ENCODE data around the gene TMEM108.

Gene TMEM108

GRCh38 chr3:133053532-133053931 is 15.3 kb downstream of the TMEM108 start:
- DNase-seq (ENCODE audit: low read depth, low spot score), result no peak

GRCh38 chr3:133054586-133054985 is 16.4 kb downstream of the TMEM108 start:
- H3K27ac ChIP-seq, result no peak overlapping the region
- DNase-seq (ENCODE audit: low read depth, low spot score), result no peak

More at GRCh38 chr3:133053532-133053931, 15.3 kb downstream of the TMEM108 start:
- no peak overlapping the region for H3K27ac ChIP-seq

GRCh38 chr3:133055339-133055738 is 17.1 kb downstream of the TMEM108 start:
- no peak for DNase-seq (ENCODE audit: low read depth, low spot score)
- no peak overlapping the region for H3K27ac ChIP-seq

- H3K27ac ChIP-seq, result no peak overlapping the region
These were observed 20.1 kb downstream of the TMEM108 start for GRCh38 chr3:133058243-133058642.

GRCh38 chr3:133058831-133059230 is 20.6 kb downstream of the TMEM108 start:
- no peak for DNase-seq (ENCODE audit: low read depth, low spot score)
- H3K27ac ChIP-seq, result no peak overlapping the region

More at GRCh38 chr3:133058243-133058642, 20.1 kb downstream of the TMEM108 start:
- DNase-seq (ENCODE audit: low read depth, low spot score), result no peak

- H3K27ac ChIP-seq, result no peak overlapping the region
- no peak for DNase-seq (ENCODE audit: low read depth, low spot score)
These were observed 27.2 kb downstream of the TMEM108 start for GRCh38 chr3:133065193-133065961.

- no peak overlapping the region for H3K27ac ChIP-seq
- no peak for DNase-seq (ENCODE audit: low read depth, low spot score)
These were observed 27.8 kb downstream of the TMEM108 start for GRCh38 chr3:133066026-133066425.

- H3K27ac ChIP-seq, result no peak overlapping the region
- DNase-seq (ENCODE audit: low read depth, low spot score), result no peak
These were observed 31.5 kb downstream of the TMEM108 start for GRCh38 chr3:133069556-133070286.

GRCh38 chr3:133074977-133075376 is 36.8 kb downstream of the TMEM108 start:
- DNase-seq (ENCODE audit: low read depth, low spot score), result no peak
- H3K27ac ChIP-seq, result no peak overlapping the region

- DNase-seq (ENCODE audit: low read depth, low spot score), result peak; percentile 20
These were observed 39.5 kb downstream of the TMEM108 start for GRCh38 chr3:133077688-133078087.

GRCh38 chr3:133079621-133080020 is 41.4 kb downstream of the TMEM108 start:
- no peak for DNase-seq (ENCODE audit: low read depth, low spot score)

More at GRCh38 chr3:133077688-133078087, 39.5 kb downstream of the TMEM108 start:
- no peak overlapping the region for H3K27ac ChIP-seq

GRCh38 chr3:133081016-133081415 is 42.8 kb downstream of the TMEM108 start:
- DNase-seq (ENCODE audit: low read depth, low spot score), result no peak
- H3K27ac ChIP-seq, result no peak overlapping the region

More at GRCh38 chr3:133079621-133080020, 41.4 kb downstream of the TMEM108 start:
- H3K27ac ChIP-seq, result no peak overlapping the region

GRCh38 chr3:133083395-133083794 is 45.2 kb downstream of the TMEM108 start:
- no peak for DNase-seq (ENCODE audit: low read depth, low spot score)
- H3K27ac ChIP-seq, result no peak overlapping the region

GRCh38 chr3:133089906-133090485 is 51.8 kb downstream of the TMEM108 start:
- no peak overlapping the region for H3K27ac ChIP-seq
- no peak for DNase-seq (ENCODE audit: low read depth, low spot score)

GRCh38 chr3:133092681-133093080 is 54.5 kb downstream of the TMEM108 start:
- no peak overlapping the region for H3K27ac ChIP-seq
- DNase-seq (ENCODE audit: low read depth, low spot score), result no peak

- DNase-seq (ENCODE audit: low read depth, low spot score), result no peak
- H3K27ac ChIP-seq, result no peak overlapping the region
These were observed 55.2 kb downstream of the TMEM108 start for GRCh38 chr3:133093366-133093765.

- no peak for DNase-seq (ENCODE audit: low read depth, low spot score)
- no peak overlapping the region for H3K27ac ChIP-seq
These were observed 58.9 kb downstream of the TMEM108 start for GRCh38 chr3:133096900-133097613.

GRCh38 chr3:133103706-133104105 is 65.5 kb downstream of the TMEM108 start:
- DNase-seq (ENCODE audit: low read depth, low spot score), result no peak
- H3K27ac ChIP-seq, result no peak overlapping the region

GRCh38 chr3:133106169-133106568 is 68.0 kb downstream of the TMEM108 start:
- no peak overlapping the region for H3K27ac ChIP-seq
- no peak for DNase-seq (ENCODE audit: low read depth, low spot score)

- no peak for DNase-seq (ENCODE audit: low read depth, low spot score)
- H3K27ac ChIP-seq, result no peak overlapping the region
These were observed 74.5 kb downstream of the TMEM108 start for GRCh38 chr3:133112666-133113065.
